Suprapubic skin (tissue), 4 donors: ENCODE results near the gene MRNIP. TPM values are rescaled to one million over a fixed set of nuclear protein-coding genes. Genes with fewer than 3 reads are reported as not detected.

ENCODE experiments used
- DNase-seq, 2 donors: peaks; one replicate each; pipeline ENCODE4 v3.0.0-alpha.2; 2019; ENCODE audit warnings: low spot score in 2 of 2
- H3K27ac ChIP-seq: fragments of 200-600 bp; sonication (generic); one replicate; pipeline ENCODE4 v1.5.1; 2019
- H3K27me3 ChIP-seq: fragments of 200-600 bp; sonication (generic); one replicate; pipeline ENCODE4 v1.5.1; 2019
- H3K36me3 ChIP-seq: fragments of 200-600 bp; sonication (generic); one replicate; pipeline ENCODE4 v1.5.1; 2019
- H3K4me1 ChIP-seq: fragments of 200-600 bp; sonication (generic); one replicate; pipeline ENCODE4 v1.5.1; 2019
- H3K4me3 ChIP-seq: fragments of 200-600 bp; sonication (generic); one replicate; pipeline ENCODE4 v1.5.1; 2019; ENCODE audit warnings: mild to moderate bottlenecking
- H3K9me3 ChIP-seq: fragments of 200-600 bp; sonication (generic); one replicate; pipeline ENCODE4 v1.5.1; 2019
- EP300 ChIP-seq: sonication (generic); formaldehyde crosslinking; IDR thresholded peaks from one replicate; pipeline ENCODE4 v1.6.1; 2017; ENCODE audit warnings: antibody characterized with exemption
- POLR2A ChIP-seq, 2 donors: fragments of 450-650 bp; IDR thresholded peaks; one replicate each; pipeline ENCODE4 v1.6.1; 2017; ENCODE audit warnings: antibody characterized with exemption in 2 of 2, mild to moderate bottlenecking in 2 of 2, moderate library complexity in 2 of 2
- POLR2AphosphoS5 ChIP-seq, 3 donors: sonication (generic); formaldehyde crosslinking; IDR thresholded peaks; one replicate each; pipeline ENCODE4 v1.6.1; 2017; ENCODE audit warnings: antibody characterized with exemption in 3 of 3
- WGBS: methylation state at CpG from one replicate; pipeline ENCODE4 v1.1.5; 2018; 5-methylcytosine and 5-hydroxymethylcytosine counted together
- total RNA-seq, 4 donors: library from RNA; depleted of rRNA; stranded (reverse); fragments of >200 nt; gene quantifications; one replicate each; pipeline ENCODE4 v1.1.0, GENCODE V29; 2016
- TF ChIP-seq, protein P1 (sequence below), 2 donors: fragments of 200-600 bp in 1 of 2; fragments of 450-650 bp in 1 of 2; sonication (generic) in 1 of 2; IDR thresholded peaks; one replicate each; pipeline ENCODE4 v1.5.1; 2016 to 2019; ENCODE audit warnings: antibody characterized with exemption in 2 of 2, mild to moderate bottlenecking in 1 of 2, moderate library complexity in 1 of 2

The MRNIP gene
- total RNA-seq, 4 donors from 2014 or later: 11.6 to 102 (median 22.6) TPM

DNA sequence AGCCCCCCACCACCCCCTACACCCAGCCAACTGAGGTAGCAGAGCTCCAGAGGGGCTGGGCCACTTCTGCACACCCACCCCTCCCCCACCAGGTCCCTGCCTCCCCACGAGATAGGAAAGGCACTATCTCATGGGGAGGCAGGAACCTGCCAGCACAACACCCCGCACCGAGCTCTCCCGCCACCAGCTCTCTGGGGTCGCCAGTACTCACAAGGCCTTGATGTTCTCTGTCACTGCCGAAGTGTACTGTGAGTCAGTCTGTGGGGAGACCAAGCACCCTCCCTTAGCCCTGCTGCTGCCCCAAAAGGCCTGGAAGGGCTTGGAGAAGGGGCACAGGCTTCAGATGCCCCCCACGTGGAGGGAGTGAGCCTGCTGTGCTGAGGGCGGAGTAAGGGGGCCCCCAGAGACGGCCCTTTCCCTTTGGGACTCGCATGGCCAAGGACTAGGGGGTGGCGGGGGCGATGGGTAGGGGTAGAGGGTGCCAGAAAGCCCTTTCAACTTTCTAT lies 57.9 kb downstream of the MRNIP start:
- no peak overlapping the region for H3K27ac ChIP-seq
- 89% methylated on average over 4 of the region's 12 CpGs for WGBS
- peak in 1 of 2 donors; percentile 72 for DNase-seq
- H3K27me3 ChIP-seq: no peaks in the 10 kb centered on the region
- peaks cover 60% of the 10 kb centered on the region for H3K4me1 ChIP-seq
- H3K9me3 ChIP-seq: no peaks in the 10 kb centered on the region
- no peak for TF ChIP-seq EP300
- no peak for TF ChIP-seq POLR2A (IDR thresholded peaks at IDR 0.05)
- TF ChIP-seq POLR2AphosphoS5 (IDR thresholded peaks at IDR 0.05): no peak
- H3K4me3 ChIP-seq: no peak overlapping the region
- peaks cover 41% of the 10 kb centered on the region for H3K36me3 ChIP-seq

DNA sequence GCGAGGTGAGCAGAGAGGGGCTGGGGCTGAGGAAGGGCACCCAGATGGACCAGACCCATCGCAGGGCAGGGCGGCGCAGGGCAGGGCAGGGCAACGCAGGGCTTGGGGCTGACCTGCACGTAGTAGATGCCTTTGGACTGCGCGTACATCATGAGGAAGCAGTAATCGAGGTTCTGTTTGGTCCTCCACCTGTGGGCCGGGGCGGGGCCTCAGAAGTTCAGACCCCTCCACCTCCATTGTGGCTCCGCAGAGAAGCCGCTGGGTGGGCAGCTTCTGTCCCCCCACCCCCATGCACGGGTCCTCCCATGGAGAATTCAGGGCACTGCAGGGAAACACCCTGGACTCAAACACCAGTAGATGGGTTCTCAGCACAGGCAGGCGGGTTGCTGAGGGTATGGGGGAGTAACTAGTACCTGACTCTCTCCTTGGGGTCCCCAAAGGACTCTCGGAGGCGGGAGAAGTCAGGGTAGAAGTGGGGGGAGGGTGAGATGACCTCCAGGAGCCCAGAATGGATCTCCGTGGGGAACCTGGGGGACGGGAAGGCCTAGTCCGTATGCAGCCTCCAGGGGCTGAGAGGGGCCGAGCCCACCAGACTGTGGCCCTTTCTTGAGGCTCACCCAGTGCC lies 58.4 kb downstream of the MRNIP start:
- no peaks in the 10 kb centered on the region for H3K27me3 ChIP-seq
- H3K36me3 ChIP-seq: peaks cover 41% of the 10 kb centered on the region
- TF ChIP-seq EP300: no peak
- H3K4me1 ChIP-seq: peaks cover 61% of the 10 kb centered on the region
- no peak overlapping the region for H3K27ac ChIP-seq
- H3K9me3 ChIP-seq: no peaks in the 10 kb centered on the region
- peak in 1 of 2 donors; percentile 77 for DNase-seq
- H3K4me3 ChIP-seq: no peak overlapping the region
- 91% methylated on average over 20 of the region's 21 CpGs for WGBS

DNA sequence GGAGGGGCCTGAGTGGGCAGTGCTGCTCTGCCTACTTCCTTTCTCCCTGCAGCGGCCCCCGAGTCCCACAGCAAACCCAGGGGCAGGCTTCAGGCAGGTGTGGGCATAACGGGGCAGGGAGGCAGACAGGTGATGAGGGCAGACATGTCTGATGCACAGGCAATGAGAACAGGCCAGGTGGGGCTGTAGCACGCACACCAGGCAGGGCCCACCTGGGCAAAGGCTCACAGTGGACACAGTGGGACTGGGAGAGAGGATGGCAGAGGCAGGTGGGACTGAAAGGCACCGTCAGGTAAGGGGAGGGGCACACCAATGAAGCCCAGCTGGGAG lies 59.0 kb downstream of the MRNIP start:
- no peak overlapping the region for H3K27ac ChIP-seq
- WGBS: 83% methylated on average over 5 of the region's 5 CpGs
- peaks cover 61% of the 10 kb centered on the region for H3K4me1 ChIP-seq
- no peak overlapping the region for H3K4me3 ChIP-seq
- no peaks in the 10 kb centered on the region for H3K9me3 ChIP-seq
- peak in 1 of 2 donors; percentile 70 for DNase-seq
- H3K36me3 ChIP-seq: peaks cover 41% of the 10 kb centered on the region
- no peaks in the 10 kb centered on the region for H3K27me3 ChIP-seq
- TF ChIP-seq, protein P1, sequence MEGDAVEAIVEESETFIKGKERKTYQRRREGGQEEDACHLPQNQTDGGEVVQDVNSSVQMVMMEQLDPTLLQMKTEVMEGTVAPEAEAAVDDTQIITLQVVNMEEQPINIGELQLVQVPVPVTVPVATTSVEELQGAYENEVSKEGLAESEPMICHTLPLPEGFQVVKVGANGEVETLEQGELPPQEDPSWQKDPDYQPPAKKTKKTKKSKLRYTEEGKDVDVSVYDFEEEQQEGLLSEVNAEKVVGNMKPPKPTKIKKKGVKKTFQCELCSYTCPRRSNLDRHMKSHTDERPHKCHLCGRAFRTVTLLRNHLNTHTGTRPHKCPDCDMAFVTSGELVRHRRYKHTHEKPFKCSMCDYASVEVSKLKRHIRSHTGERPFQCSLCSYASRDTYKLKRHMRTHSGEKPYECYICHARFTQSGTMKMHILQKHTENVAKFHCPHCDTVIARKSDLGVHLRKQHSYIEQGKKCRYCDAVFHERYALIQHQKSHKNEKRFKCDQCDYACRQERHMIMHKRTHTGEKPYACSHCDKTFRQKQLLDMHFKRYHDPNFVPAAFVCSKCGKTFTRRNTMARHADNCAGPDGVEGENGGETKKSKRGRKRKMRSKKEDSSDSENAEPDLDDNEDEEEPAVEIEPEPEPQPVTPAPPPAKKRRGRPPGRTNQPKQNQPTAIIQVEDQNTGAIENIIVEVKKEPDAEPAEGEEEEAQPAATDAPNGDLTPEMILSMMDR (IDR thresholded peaks at IDR 0.05): no peak
- TF ChIP-seq POLR2A (IDR thresholded peaks at IDR 0.05): no peak
- no peak for TF ChIP-seq POLR2AphosphoS5 (IDR thresholded peaks at IDR 0.05)
- TF ChIP-seq EP300: no peak

DNA sequence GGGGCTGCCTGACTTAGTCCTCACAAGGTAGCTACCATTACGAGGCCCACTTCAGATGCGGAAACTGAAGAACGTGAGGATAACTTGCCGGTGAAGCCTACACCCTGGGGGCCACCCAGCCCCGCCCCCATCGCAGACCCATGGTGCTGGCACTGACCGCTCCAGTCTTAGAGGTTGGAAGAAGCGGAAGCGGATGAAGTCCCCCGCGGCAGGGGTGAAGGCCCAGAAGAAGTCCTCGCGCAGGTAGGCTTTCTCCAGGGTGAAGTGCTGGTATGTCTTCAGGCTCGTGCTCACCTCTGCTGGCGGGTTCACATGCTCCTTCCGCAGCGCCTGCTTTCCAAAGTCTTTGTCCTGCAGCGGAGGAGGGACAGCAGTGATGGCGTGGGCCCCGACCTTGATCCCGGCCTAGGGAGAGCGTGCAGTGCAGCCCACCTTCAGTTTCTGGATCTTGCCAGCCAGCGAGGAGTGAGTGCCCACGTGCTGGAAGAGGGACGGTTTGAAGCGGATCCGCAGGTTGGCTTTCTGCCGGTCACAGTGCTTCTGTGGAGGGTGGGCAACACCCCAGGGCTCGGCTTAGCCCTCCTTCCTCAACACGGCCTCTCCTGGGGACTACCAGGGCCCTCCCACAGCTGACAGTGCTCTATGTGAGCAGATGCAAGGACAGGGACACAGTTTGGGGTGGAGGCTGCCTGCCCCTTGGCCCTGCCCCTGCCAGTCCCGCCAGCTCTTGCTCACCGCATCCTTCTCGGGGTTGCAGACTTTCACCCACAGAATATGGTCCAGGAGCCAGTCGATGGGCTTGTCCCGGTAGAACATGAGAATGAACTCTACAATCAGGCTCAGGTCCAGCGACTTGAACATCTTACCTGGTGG lies 59.6 kb downstream of the MRNIP start:
- DNase-seq: peak in 1 of 2 donors; percentile 77
- 98% methylated on average over 10 of the region's 36 CpGs for WGBS
- H3K27ac ChIP-seq: no peak overlapping the region
- no peaks in the 10 kb centered on the region for H3K27me3 ChIP-seq
- no peaks in the 10 kb centered on the region for H3K9me3 ChIP-seq
- TF ChIP-seq POLR2AphosphoS5 (IDR thresholded peaks at IDR 0.05) (no peak), EP300 (no peak), POLR2A (IDR thresholded peaks at IDR 0.05) (no peak)
- TF ChIP-seq, protein P1 (IDR thresholded peaks at IDR 0.05): no peak
- H3K4me1 ChIP-seq: peaks cover 61% of the 10 kb centered on the region
- no peak overlapping the region for H3K4me3 ChIP-seq
- peaks cover 41% of the 10 kb centered on the region for H3K36me3 ChIP-seq

DNA sequence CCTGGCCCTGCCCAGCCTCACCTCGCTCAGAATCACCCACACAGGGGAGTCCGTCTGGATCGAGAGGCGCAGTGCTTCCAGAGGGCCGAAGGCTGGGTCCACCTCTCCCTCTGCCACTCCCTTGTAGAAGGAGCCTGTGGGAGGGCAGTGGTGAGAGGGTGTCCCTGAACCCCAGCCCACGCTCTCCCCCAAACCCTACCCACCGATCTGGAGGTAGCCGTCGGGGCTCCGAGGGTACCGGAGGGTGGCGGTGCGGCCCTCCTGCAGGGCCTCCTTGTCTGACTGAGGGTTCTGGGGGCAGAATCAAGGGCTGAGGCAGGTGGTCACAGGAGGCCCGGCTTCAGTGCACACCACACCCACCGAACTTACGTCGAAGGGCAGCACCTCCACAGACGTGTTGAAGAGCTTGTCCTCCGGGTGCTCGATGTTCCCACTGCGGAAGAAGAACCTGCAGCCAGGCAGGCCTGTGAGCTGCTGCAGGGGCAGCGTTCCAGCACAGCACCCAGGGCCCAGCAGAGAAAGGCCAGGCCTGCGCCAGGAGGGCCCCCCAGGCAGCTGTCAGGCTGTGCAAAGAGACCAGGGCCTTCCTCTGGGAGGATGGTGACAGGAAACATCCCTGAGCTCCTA lies 60.4 kb downstream of the MRNIP start:
- peaks cover 61% of the 10 kb centered on the region for H3K4me1 ChIP-seq
- H3K27ac ChIP-seq: no peak overlapping the region
- WGBS: 100% methylated on average over 1 of the region's 23 CpGs
- peaks cover 41% of the 10 kb centered on the region for H3K36me3 ChIP-seq
- DNase-seq: peak in 1 of 2 donors; percentile 72
- TF ChIP-seq POLR2A (IDR thresholded peaks at IDR 0.05): no peak
- TF ChIP-seq POLR2AphosphoS5 (IDR thresholded peaks at IDR 0.05): no peak
- TF ChIP-seq EP300: no peak
- TF ChIP-seq, protein P1 (IDR thresholded peaks at IDR 0.05): no peak
- H3K27me3 ChIP-seq: no peaks in the 10 kb centered on the region
- no peaks in the 10 kb centered on the region for H3K9me3 ChIP-seq
- H3K4me3 ChIP-seq: no peak overlapping the region

DNA sequence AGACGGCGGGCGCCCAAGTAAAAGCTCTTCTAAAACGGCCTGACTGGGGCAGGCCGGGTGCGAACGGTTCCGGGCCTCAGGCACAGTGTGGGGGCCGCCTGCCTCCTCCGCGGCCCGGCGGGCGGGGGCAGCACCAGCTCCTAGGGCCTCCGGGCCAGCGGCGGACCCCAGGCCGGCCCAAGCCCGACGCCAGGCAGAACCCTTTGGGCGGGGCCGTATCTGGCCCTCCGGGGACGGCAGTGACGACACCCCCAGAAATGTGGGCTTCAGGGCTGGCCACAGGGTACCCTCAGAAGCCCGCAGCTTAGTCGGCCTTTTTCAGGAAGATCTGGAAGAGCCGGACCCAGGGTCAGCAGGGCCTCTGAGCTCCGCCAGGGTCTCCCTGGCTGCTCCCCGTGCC lies 60.9 kb downstream of the MRNIP start:
- no peak overlapping the region for H3K27ac ChIP-seq
- peak in 1 of 2 donors; percentile 71 for DNase-seq
- H3K4me3 ChIP-seq: no peak overlapping the region
- TF ChIP-seq POLR2A (IDR thresholded peaks at IDR 0.05): no peak
- no peak for TF ChIP-seq EP300
- TF ChIP-seq POLR2AphosphoS5 (IDR thresholded peaks at IDR 0.05): no peak
- TF ChIP-seq, protein P1 (IDR thresholded peaks at IDR 0.05): no peak
- H3K9me3 ChIP-seq: no peaks in the 10 kb centered on the region
- peaks cover 41% of the 10 kb centered on the region for H3K36me3 ChIP-seq
- 88% methylated on average over 17 of the region's 30 CpGs for WGBS
- peaks cover 60% of the 10 kb centered on the region for H3K4me1 ChIP-seq
- H3K27me3 ChIP-seq: no peaks in the 10 kb centered on the region
